Anterior cingulate cortex (tissue), 58 donors: ENCODE measurements around the gene RARRES1.
A peak's percentile ranks its signal among the peaks of the same experiment; 100 is the strongest.

Experiments used
- DNase-seq, 58 donors: peaks; one replicate each; lab custom pipeline; 2025; lab: John Stamatoyannopoulos, UW

RARRES1 gene

GRCh38 chr3:158766364-158766763, 34.1 kb upstream of the RARRES1 start:
- DNase-seq: no peak

- DNase-seq: no peak
Observed at GRCh38 chr3:158765518-158766205, 33.4 kb upstream of the RARRES1 start.

GRCh38 chr3:158763421-158763820, 31.2 kb upstream of the RARRES1 start:
- DNase-seq: no peak

GRCh38 chr3:158762701-158763100, 30.4 kb upstream of the RARRES1 start:
- DNase-seq: no peak

GRCh38 chr3:158761350-158761749, 29.1 kb upstream of the RARRES1 start:
- no peak for DNase-seq

- no peak for DNase-seq
Observed at GRCh38 chr3:158755421-158755820, 23.2 kb upstream of the RARRES1 start.

GRCh38 chr3:158753854-158754253, 21.6 kb upstream of the RARRES1 start:
- no peak for DNase-seq

- no peak for DNase-seq
Observed at GRCh38 chr3:158751316-158751715, 19.1 kb upstream of the RARRES1 start.

GRCh38 chr3:158750016-158750415, 17.8 kb upstream of the RARRES1 start:
- DNase-seq: no peak

GRCh38 chr3:158749526-158749925, 17.3 kb upstream of the RARRES1 start:
- DNase-seq: no peak

- DNase-seq: peak in 2 of 58 donors; percentile 4 to 6
Observed at GRCh38 chr3:158748237-158748828, 16.1 kb upstream of the RARRES1 start.

GRCh38 chr3:158747417-158747816, 15.2 kb upstream of the RARRES1 start:
- no peak for DNase-seq

GRCh38 chr3:158745551-158745950, 13.3 kb upstream of the RARRES1 start:
- DNase-seq: no peak

- no peak for DNase-seq
Observed at GRCh38 chr3:158744567-158745288, 12.5 kb upstream of the RARRES1 start.

- no peak for DNase-seq
Observed at GRCh38 chr3:158743664-158744566, 11.7 kb upstream of the RARRES1 start.

- DNase-seq: no peak
Observed at GRCh38 chr3:158742871-158743663, 10.8 kb upstream of the RARRES1 start.

- DNase-seq: no peak
Observed at GRCh38 chr3:158739661-158740060, 7.4 kb upstream of the RARRES1 start.

GRCh38 chr3:158739078-158739477, 6.8 kb upstream of the RARRES1 start:
- no peak for DNase-seq

- DNase-seq: no peak
Observed at GRCh38 chr3:158738653-158739052, 6.4 kb upstream of the RARRES1 start.
